Upper lobe of right lung (tissue), 1 donor: Measurements from ENCODE around the gene JAG2. TPM values are rescaled to one million over a fixed set of nuclear protein-coding genes. Genes with fewer than 3 reads are reported as not detected.

Source experiments
- ATAC-seq: fragments of 200-7000 bp; cut with Tn5 transposase; one replicate; pipeline ENCODE4 v1.9.1; 2020; ENCODE audit warnings: mild to moderate bottlenecking, moderate library complexity
- DNase-seq: peaks from one replicate; pipeline ENCODE4 v3.0.0-alpha.2; 2020
- H3K27ac ChIP-seq: fragments of 200-600 bp; one replicate; pipeline ENCODE4 v1.8.0; 2022
- H3K27me3 ChIP-seq: fragments of 200-600 bp; one replicate; pipeline ENCODE4 v1.8.0; 2022; ENCODE audit warnings: mild to moderate bottlenecking
- H3K36me3 ChIP-seq: fragments of 200-600 bp; one replicate; pipeline ENCODE4 v1.8.0; 2022
- H3K4me1 ChIP-seq: fragments of 200-600 bp; one replicate; pipeline ENCODE4 v1.8.0; 2022
- H3K4me3 ChIP-seq: fragments of 200-600 bp; one replicate; pipeline ENCODE4 v1.8.0; 2022; ENCODE audit warnings: mild to moderate bottlenecking
- H3K9me3 ChIP-seq: fragments of 200-600 bp; one replicate; pipeline ENCODE4 v1.8.0; 2022
- intact Hi-C: fragments of 100-400 bp; cut with DNase I; formaldehyde crosslinking; loops from one replicate; pipeline ENCODE4 v1.11.0; 2022
- total RNA-seq: library from RNA; stranded (reverse); fragmentation: NEBNext Ultra II Directional; extraction: Animal tissue kit (Norgen Biotek cat#: 25700); gene quantifications from one replicate; pipeline ENCODE4 v1.2.1, GENCODE V29; 2021
- TF ChIP-seq, protein P1 (sequence below): fragments of 200-600 bp; IDR thresholded peaks from one replicate; pipeline ENCODE4 v1.8.0; 2022; ENCODE audit warnings: antibody characterized with exemption
- donor health status: DM: no; HTN: yes; CAD: no; lungs with severe emphysema.

Gene JAG2
- total RNA-seq, 1 donor from 2014 or later = 31.2 TPM

DNA sequence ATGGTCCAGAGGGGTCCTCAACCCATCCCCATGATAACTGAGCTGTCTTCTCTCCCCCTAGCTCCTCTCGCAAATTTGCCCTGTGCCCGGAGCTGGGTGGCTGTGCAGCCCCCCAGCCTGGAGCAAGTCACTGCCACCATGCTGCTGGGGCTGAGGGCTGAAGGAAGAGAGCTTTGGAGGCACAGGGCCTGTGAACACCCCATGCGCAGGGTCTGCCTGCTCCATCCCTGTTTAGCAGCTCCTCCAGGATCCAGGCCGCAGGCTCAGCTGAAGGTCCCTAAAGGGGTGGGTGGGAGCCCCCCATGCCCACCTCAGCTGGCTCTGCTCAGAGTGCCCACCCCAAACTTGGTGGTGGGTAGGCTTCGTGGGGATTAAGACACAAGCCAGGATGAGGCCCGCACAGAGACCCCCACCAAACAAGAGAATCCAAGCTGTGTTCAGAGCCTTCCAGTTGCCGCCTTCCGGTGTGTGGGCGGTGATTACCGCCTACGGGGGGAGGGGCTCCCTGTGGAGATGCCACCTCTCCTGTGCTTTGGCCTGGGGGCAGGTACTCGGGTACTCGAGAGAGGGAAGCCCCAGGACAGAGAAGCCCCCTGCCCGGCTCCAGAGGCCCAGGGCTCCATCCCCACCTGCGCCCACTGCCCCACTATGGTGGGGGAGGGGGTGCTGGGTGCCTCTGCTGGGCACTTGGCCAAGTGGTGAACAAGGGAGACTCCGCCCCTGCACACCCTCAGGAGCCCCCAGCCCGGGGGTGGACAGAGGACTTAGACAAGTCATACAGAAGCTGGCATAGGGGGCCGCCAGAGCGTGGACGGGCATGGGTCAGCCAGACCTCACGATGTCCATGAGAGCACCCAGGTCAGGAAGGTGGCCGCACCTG is 1.4 kb upstream of the JAG2 start:
- Histone ChIP-seq H3K4me3 (no peak overlapping the region), H3K27ac (no peak overlapping the region), H3K9me3 (no peaks in the 10 kb centered on the region), H3K4me1 (peaks cover 29% of the 10 kb centered on the region), H3K36me3 (no peaks in the 10 kb centered on the region), H3K27me3 (peaks cover 23% of the 10 kb centered on the region)
- intact Hi-C loops = no loop called here
- DNase-seq (no peak), ATAC-seq (no peak)
- TF ChIP-seq, protein P1, sequence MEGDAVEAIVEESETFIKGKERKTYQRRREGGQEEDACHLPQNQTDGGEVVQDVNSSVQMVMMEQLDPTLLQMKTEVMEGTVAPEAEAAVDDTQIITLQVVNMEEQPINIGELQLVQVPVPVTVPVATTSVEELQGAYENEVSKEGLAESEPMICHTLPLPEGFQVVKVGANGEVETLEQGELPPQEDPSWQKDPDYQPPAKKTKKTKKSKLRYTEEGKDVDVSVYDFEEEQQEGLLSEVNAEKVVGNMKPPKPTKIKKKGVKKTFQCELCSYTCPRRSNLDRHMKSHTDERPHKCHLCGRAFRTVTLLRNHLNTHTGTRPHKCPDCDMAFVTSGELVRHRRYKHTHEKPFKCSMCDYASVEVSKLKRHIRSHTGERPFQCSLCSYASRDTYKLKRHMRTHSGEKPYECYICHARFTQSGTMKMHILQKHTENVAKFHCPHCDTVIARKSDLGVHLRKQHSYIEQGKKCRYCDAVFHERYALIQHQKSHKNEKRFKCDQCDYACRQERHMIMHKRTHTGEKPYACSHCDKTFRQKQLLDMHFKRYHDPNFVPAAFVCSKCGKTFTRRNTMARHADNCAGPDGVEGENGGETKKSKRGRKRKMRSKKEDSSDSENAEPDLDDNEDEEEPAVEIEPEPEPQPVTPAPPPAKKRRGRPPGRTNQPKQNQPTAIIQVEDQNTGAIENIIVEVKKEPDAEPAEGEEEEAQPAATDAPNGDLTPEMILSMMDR = no peak

DNA sequence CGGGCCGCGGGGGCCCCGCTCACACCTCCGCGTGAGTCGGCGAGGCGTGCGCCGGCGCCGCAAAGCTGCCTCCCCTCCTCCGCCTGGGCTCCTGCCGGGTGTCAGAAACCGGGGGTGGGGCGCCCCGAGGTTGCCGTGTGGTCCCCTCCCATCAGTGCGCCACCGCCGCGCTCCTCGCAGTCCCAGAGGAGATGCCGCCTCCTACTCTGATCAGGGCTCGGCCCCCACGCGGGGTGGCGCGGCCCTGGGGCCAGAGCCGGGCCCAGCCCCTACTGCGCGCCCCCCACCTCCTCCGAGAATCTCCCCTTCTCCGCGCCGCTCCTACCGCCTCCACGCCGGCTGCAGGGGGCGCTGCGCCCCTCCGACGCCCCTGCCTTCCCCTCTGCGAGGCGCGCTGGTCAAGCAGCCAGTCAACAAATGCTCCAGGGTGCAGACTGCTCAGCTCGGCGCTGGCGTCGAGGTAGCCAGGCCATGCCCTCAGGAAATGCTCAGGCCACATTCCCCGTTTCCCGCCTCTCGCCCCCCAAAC is 467 bp upstream of the JAG2 start:
- DNase-seq = no peak
- peak; percentile 4 for ATAC-seq
- no peak overlapping the region for H3K27ac ChIP-seq
- peaks cover 23% of the 10 kb centered on the region for H3K27me3 ChIP-seq
- peaks cover 20% of the 10 kb centered on the region for H3K4me1 ChIP-seq
- H3K4me3 ChIP-seq = peak overlapping the region; percentile 39
- H3K36me3 ChIP-seq = no peaks in the 10 kb centered on the region
- H3K9me3 ChIP-seq = no peaks in the 10 kb centered on the region
- intact Hi-C loops = no loop called here
- TF ChIP-seq, protein P1 = peak; percentile 45

DNA sequence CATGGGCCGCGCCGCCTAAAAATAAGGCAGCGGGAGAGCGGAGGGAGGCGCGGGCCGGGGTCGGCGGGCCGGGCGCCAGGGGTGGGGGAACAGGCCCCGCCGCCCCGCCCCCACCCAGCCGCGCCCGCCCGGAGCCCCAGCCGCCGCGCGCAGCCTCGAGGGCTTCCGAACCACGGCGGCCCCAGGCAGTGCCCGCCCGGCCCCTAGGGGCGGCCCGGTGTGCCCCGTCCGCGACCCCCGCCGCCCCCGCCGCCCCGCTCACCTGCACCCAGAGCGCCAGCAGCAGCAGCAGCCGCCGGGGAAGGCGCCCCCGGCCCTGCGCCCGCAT is 519 bp downstream of the JAG2 start:
- DNase-seq = no peak
- Histone ChIP-seq H3K36me3 (no peaks in the 10 kb centered on the region), H3K27me3 (peaks cover 23% of the 10 kb centered on the region), H3K4me1 (peaks cover 20% of the 10 kb centered on the region), H3K9me3 (no peaks in the 10 kb centered on the region), H3K27ac (no peak overlapping the region), H3K4me3 (peak overlapping the region; percentile 51)
- ATAC-seq = no peak
- TF ChIP-seq, protein P1 = no peak
- intact Hi-C loops = no loop called here

DNA sequence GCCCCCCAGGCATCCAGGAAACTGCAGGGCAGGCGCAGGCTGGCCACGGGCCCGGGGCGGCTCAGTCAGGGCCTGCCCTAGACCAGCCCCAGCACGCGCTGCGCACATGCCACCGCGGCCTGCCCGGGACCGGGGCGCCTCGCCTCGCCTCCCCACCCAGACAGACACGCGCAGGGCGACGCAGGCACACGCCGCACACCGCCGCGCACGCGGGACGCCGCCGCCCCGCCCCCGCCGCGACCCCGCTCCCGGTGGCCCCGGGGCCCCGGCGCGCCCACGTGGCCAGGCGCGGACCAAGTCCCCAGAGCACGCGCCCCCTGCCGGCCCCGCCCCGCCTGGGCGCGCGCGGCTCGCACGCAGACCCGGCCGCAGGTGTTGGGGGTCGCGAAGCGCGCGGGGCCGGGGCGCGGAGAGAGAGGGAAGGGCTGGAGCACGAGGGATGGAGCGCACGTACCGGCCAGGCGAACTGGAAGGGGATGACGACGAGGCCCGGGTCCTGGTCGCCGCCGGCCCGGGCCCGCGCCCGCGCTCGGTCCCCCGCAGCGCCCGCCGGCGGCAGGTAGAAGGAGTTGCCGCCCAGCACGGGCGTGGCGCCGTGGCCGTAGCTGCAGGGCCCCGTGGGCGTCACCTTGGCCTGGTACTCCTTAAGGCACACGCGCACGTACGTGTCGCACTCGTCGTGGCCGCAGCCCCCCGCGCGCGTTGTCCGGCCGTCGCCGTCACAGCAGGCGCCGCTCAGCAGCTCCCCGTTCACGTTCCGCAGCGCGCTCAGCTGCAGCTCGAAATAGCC is 1.1 kb downstream of the JAG2 start:
- Histone ChIP-seq H3K4me3 (peak overlapping the region; percentile 51), H3K27me3 (peaks cover 23% of the 10 kb centered on the region), H3K27ac (no peak overlapping the region), H3K36me3 (no peaks in the 10 kb centered on the region), H3K4me1 (peaks cover 20% of the 10 kb centered on the region), H3K9me3 (no peaks in the 10 kb centered on the region)
- DNase-seq = no peak
- intact Hi-C loops = no loop called here
- TF ChIP-seq, protein P1 = no peak
- peak; percentile 23 for ATAC-seq

DNA sequence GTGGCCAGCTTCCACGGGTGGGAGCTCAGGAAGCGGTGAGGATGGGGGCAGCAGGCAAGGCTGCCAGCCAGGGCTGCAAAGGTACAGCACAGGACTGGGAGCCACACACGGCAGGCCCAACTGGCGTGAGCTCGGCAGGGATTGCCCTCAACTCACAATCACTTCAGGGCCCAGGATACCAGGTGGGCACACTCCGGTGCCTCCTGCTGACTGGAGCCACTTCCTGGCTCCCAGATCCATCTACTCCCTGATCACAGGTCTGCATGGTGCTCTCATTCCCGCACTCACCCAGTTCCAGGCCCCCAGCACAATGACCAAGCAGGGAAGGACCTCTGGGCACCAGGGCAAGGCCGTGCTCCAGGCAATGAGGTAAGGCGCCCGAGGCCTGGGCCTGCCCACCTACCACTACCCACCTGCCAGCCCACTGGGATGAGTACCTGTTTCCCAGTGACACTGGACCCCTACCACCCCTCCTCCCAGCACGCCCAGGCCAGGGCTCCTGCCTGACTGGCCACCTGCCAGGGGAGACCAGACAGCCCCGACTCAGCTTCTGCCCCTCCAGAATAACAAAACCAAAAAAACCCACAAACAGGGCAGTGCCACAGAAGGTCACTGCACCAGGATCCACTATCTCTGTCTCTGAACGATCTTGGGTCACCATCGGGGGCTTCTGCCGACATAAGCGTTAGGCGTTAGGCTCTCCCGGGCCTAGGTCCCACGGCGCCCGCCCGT is 1.8 kb downstream of the JAG2 start:
- Histone ChIP-seq H3K36me3 (no peaks in the 10 kb centered on the region), H3K4me1 (peaks cover 20% of the 10 kb centered on the region), H3K4me3 (peak overlapping the region; percentile 16), H3K9me3 (no peaks in the 10 kb centered on the region), H3K27ac (no peak overlapping the region), H3K27me3 (peaks cover 23% of the 10 kb centered on the region)
- TF ChIP-seq, protein P1 = no peak
- intact Hi-C loops = no loop called here
- ATAC-seq = no peak
- no peak for DNase-seq
